ENCODE data around the gene EEF2K.

The EEF2K gene

DNA sequence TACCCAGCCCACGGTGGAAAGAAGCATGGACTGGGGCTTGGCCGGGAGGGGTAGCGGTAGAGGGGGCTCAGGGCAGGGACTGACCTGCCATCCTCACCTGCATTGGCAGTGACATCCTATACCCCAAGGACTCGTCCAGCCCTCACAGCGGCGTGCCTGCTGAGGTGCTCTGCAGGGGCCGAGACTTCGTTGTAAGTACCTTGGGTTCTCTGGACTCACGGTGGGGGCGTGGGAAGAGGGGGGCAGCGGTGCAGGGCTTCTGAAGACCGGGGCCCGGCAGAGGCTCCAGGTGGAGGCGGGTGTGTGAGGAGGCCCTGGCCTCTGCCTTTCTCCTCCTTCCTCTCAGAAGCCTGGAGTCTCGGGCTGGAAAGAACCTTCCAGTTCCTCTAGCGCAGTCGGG lies 116.7 kb downstream of the EEF2K start:
- TF ChIP-seq, protein P1, sequence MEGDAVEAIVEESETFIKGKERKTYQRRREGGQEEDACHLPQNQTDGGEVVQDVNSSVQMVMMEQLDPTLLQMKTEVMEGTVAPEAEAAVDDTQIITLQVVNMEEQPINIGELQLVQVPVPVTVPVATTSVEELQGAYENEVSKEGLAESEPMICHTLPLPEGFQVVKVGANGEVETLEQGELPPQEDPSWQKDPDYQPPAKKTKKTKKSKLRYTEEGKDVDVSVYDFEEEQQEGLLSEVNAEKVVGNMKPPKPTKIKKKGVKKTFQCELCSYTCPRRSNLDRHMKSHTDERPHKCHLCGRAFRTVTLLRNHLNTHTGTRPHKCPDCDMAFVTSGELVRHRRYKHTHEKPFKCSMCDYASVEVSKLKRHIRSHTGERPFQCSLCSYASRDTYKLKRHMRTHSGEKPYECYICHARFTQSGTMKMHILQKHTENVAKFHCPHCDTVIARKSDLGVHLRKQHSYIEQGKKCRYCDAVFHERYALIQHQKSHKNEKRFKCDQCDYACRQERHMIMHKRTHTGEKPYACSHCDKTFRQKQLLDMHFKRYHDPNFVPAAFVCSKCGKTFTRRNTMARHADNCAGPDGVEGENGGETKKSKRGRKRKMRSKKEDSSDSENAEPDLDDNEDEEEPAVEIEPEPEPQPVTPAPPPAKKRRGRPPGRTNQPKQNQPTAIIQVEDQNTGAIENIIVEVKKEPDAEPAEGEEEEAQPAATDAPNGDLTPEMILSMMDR (IDR thresholded peaks at IDR 0.05) = no peak

- TF ChIP-seq, protein P1 (IDR thresholded peaks at IDR 0.05) = no peak
Measured at GRCh38 chr16:22323173-22323958, 117.3 kb downstream of the EEF2K start.

DNA sequence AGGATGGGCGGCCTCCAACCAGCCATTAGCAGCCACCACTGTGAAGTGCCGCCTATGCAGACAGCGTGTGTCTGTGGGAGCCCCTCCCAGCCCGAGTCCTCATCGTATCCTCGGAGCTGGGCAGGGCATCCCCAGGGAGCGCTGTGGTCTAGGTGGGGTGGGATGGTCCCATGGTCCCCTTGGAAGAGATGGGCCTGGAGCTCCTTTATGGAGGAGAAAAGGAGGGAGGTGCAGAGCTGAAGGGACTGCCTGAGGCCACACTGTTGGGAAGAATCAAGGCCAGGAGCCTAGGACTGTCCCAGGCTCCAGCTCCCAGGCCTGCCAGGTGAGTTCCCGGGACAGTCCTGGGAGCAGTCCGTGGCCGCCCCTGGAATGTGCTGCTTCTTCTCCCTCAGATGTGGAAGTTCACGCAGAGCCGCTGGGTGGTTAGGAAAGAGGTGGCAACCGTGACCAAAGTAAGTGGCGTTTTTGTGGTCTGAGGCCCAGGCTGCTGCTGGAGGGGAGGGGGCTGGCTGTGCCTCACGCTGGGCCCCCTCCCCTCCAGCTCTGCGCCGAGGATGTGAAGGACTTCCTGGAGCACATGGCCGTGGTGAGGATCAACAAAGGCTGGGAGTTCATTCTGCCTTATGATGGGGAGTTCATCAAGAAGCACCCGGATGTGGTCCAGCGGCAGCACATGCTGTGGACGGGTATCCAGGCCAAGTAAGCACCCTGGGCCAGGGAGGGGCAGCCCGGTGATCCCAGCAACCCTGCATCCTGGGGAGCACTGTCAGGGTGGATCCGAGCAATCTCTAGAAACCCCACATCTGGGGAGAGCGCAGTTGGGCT lies 118.1 kb downstream of the EEF2K start:
- TF ChIP-seq, protein P1 (IDR thresholded peaks at IDR 0.05) = no peak

GRCh38 chr16:22324787-22325597 lies 118.9 kb downstream of the EEF2K start:
- TF ChIP-seq, protein P1 (IDR thresholded peaks at IDR 0.05) = no peak

DNA sequence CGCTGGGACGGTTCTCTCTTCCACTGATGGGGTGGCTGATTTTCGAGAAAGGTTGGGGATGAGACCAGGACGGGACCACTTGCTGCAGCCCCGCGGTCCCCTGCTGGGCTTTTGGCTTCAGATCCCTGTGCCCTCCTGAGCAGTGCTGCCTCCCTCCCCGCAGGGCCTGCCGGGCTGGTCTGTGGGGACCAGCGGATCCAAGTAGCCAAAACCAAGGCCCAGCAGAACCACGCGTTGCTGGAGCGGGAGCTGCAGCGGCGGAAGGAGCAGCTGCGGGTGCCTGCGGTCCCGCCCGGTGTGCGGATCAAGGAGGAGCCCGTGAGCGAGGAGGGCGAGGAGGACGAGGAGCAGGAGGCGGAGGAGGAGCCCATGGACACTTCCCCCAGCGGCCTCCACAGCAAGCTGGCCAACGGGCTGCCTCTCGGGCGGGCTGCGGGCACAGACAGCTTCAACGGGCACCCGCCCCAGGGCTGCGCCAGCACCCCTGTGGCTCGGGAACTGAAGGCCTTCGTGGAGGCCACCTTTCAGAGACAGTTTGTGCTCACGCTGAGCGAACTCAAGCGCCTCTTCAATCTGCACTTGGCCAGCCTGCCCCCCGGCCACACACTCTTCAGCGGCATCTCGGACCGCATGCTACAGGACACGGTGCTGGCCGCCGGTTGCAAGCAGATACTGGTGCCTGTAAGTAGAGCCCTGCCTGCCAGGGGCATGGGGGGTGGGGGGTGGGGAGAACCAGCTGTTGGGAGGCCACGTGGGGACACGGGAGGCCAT lies 119.7 kb downstream of the EEF2K start:
- TF ChIP-seq, protein P1 (IDR thresholded peaks at IDR 0.05) = no peak

- TF ChIP-seq, protein P1 (IDR thresholded peaks at IDR 0.05) = no peak
Measured at GRCh38 chr16:22326369-22326652, 120.2 kb downstream of the EEF2K start.
